Measurements from ENCODE around the gene NTF3.

DNA sequence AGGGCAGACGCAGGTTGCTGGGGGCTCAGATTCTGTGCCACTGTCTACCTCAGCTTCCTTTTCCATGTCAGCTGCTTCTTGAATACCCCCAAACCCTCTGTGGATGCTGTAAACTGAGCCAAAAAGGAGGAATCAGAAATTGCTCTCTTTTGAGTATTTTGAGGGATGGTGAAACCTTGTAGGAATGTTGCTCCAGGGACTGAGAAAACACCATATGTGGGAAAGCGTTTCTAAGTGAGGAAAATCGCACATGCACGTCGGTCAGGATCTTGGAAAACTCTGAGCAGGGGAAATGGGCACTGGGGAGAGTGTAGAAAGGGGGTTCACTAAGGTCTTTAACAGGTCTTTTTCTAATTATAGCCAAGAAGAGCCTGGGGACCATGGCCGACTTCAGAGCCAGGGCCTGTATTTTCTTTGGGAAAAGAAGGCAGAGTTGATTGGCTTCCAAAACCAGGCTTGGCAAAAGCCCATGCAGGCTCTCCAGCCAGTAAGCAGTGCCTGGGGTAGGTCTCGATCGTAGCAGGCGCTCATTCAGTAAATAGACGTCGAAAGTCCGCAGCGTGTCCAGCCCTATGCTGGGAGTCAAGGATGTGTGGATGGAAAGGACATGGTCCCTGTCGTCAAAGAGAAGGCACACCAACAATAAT, 58.0 kb downstream of the NTF3 start:
- TF ChIP-seq, protein P1, sequence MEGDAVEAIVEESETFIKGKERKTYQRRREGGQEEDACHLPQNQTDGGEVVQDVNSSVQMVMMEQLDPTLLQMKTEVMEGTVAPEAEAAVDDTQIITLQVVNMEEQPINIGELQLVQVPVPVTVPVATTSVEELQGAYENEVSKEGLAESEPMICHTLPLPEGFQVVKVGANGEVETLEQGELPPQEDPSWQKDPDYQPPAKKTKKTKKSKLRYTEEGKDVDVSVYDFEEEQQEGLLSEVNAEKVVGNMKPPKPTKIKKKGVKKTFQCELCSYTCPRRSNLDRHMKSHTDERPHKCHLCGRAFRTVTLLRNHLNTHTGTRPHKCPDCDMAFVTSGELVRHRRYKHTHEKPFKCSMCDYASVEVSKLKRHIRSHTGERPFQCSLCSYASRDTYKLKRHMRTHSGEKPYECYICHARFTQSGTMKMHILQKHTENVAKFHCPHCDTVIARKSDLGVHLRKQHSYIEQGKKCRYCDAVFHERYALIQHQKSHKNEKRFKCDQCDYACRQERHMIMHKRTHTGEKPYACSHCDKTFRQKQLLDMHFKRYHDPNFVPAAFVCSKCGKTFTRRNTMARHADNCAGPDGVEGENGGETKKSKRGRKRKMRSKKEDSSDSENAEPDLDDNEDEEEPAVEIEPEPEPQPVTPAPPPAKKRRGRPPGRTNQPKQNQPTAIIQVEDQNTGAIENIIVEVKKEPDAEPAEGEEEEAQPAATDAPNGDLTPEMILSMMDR (IDR thresholded peaks at IDR 0.05 in 8 of 11, conservative IDR thresholded peaks at IDR 0.05 in 3 of 11) = no peak
- no peak for TF ChIP-seq POLR2A (IDR thresholded peaks at IDR 0.05)
- TF ChIP-seq POLR2AphosphoS5 (IDR thresholded peaks at IDR 0.05) = no peak

All from spleen (tissue), 7 donors.